ENCODE data around the gene CTCF. TPM values are rescaled to one million over a fixed set of nuclear protein-coding genes. Genes with fewer than 3 reads are reported as not detected.
A peak's percentile ranks its signal among the peaks of the same experiment; 100 is the strongest.

Gene CTCF
- total RNA-seq, 2 donors from 2014 or later, result 22.7 to 25.7 TPM

DNA sequence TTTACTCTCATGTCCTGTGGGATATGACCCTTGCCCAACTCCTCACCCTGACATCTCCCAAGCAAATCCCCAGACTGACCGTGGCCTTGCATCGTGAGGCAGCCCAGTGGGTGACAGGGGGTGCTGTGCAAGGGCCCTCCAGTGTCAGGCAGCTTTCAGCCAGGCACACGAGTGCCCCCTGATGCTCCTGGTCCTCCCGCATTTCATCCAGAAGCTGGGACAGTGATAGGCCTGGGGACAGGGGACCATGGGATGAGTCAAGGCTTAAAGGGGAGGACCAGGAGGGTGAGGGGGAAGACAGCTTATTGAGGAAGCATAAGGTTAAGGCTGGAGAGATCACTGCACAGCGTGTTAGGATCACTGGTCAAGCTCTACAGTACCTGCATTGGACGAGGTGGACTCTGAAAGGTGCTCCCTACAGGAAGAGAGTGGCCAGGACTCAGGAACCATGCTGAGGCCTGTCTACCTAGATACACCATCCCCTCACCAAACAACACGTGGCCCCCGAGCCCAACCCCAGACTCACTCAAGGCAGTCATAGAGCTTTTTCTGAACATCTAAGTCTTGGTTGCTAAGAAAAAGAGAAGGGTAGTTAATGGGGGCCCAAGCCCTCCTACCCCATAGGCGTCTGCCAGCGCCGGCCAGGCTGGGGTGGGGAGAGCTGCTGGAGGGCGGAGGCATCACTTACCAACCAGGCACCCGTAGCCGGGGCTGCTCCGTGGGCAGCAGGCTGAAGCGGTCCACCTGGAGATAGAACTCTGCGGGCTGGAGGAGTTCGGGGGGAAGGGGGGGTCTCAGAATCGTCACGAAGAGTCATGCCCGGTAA lies 96.7 kb downstream of the CTCF start:
- DNase-seq (no peak), ATAC-seq (no peak)
- intact Hi-C loops (cut with DNase I), result loop anchor here in 1 of 2 donors (5.0 kb wide), 1 partner anchor 87 kb away; no protein-coding TSS in a partner anchor

DNA sequence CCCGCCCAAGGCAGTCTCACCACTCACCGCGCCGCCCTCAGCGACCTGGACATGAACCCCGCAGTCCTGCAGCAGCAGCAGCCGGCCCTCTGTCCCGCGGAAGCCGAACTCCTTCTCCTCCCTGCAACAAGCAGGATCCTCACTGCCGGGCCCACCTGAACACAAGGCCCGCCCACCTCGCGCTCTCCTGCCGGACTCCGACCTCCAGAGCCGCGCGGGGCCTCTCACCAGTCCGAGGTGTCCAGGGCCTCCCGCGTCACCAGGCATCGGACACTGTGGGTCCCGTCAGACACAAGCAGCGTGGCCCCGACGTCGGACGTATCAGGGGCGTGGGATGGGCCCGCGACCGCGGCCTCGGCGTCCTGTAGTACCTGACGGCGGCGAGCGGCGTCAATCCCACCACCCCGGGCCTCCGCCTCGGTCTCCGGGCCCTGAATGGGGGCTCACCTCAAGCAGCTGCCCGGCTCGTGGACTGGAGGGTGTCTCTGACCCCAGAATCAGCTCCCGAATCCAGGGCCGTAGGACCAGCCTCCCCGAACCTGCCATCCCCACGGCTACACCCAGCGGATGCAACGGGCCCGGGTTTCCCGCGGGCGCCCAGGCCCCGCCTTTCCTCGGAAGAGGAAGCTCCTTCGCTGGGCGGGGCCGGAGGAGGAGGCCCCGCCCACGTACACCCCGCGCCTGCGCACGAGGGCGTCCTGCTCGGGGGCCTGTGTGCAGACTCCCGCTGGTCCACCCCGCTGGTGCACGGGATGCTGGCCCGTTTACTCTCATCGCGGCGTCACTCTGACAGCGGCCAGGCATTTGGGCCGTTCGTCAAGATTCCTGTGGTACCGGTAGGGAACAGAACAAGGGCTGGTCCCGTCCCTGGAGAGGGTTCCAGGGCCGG lies 97.6 kb downstream of the CTCF start, which contains the start of gene ACD:
ACD (minus strand) TSS at position 586 of the 889 bp plus-strand sequence; CDS start at position 546, 40 bp downstream.
- peak; percentile 92 to 93 for ATAC-seq
- intact Hi-C loops (cut with DNase I), result loop anchor here in 1 of 2 donors (5.0 to 10.0 kb wide), 2 partner anchors 88 to 135 kb away; partner anchors contain the start of gene RIPOR1
- peak; percentile 91 for DNase-seq

DNA sequence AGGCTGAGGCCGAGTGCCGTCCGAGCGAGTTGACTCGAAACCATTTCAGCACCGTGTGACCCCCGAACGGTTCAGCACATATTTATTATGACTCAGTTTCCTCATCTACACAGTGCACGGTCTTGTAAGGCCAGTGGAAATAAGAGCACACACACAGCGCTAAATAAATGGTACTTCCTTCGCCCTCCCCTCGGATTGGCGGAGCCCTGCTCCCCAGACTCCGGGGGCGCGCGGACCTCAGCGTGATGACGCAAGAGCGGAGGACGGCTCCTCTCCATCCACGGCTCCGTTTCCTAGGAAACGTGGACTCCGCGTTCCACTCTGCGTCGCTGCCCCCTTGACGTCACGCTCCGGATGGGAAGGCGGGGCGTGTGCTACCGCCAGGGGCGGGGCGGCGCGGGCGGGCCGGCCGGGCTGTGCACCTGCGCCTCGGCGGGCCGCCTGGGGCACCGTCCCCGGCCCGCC lies 98.3 kb downstream of the CTCF start, which contains the start of gene PARD6A:
PARD6A (plus strand) TSS at position 397 of the 465 bp plus-strand sequence. CDS start 79 bp downstream, outside the sequence.
- peak; percentile 98 for DNase-seq

DNA sequence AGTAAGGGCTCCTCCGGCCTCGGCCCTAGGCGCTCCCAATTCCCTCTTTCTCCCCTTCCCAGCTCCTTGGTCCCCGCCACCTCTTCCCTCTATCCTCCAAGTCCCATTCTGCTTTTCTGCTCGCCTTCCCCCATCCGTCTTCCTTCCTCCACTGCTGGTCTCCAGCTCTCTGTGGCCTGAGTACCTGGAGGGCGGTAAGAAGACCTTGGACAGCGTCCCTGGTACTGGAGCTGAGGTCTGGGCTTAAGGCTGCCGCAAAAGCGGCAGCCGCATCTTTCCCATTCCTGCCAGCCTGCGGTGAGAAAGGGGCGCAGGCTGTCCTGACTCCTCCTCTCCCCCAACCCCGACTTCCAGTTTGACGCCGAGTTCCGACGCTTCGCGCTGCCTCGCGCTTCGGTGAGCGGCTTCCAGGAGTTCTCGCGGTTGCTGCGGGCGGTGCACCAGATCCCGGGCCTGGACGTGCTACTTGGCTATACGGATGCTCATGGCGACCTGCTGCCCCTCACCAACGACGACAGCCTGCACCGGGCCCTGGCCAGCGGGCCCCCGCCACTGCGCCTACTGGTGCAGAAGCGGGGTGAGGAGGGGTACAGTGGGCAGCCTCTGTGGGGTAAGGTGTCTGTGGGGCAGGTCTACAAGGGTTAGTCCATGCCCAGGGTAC lies 98.9 kb downstream of the CTCF start:
- ATAC-seq (no peak), DNase-seq (no peak)
- intact Hi-C loops (cut with DNase I), result loop anchor here in 1 of 2 donors (10.0 kb wide), 1 partner anchor 136 kb away; the partner anchor contains the start of gene RIPOR1

More for the DNA sequence above, 98.3 kb downstream of the CTCF start, which contains the start of gene PARD6A:
- ATAC-seq, result peak; percentile 92 to 94
- intact Hi-C loops (cut with DNase I), result loop anchor here in 1 of 2 donors (10.0 kb wide), 1 partner anchor 136 kb away; the partner anchor contains the start of gene RIPOR1

DNA sequence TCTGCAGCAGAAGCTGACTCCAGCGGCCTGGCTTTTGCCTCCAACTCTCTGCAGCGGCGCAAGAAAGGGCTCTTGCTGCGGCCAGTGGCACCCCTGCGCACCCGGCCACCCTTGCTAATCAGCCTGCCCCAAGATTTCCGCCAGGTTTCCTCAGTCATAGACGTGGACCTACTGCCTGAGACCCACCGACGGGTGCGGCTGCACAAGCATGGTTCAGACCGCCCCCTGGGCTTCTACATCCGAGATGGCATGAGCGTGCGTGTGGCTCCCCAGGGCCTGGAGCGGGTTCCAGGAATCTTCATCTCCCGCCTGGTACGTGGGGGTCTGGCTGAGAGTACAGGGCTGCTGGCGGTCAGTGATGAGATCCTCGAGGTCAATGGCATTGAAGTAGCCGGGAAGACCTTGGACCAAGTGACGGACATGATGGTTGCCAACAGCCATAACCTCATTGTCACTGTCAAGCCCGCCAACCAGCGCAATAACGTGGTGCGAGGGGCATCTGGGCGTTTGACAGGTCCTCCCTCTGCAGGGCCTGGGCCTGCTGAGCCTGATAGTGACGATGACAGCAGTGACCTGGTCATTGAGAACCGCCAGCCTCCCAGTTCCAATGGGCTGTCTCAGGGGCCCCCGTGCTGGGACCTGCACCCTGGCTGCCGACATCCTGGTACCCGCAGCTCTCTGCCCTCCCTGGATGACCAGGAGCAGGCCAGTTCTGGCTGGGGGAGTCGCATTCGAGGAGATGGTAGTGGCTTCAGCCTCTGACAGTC lies 99.7 kb downstream of the CTCF start:
- intact Hi-C loops (cut with DNase I), result loop anchor here in 1 of 2 donors (10.0 kb wide), 1 partner anchor 137 kb away; the partner anchor contains the start of gene RIPOR1
- ATAC-seq (no peak), DNase-seq (no peak)

DNA sequence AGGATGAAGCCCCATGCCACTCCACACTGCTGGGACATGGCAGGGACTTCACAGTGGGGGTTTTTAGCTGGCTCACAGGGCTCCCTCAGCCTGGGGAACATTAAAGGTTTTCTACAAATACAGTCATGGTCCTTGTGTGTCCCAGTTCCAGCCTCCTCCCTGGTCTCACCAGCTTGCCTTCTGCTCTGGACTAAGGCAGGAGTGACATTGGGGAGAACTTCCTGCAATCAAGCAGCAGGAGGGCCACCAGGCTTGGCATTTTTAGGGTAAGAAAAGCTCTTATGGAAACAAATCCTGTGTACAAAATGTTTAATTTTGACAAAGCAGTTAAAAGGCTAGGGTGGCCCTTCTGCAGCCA lies 100.3 kb downstream of the CTCF start:
- intact Hi-C loops (cut with DNase I), result loop anchor here in 1 of 2 donors (10.0 kb wide), 1 partner anchor 138 kb away; the partner anchor contains the start of gene RIPOR1
- no peak for ATAC-seq

DNA sequence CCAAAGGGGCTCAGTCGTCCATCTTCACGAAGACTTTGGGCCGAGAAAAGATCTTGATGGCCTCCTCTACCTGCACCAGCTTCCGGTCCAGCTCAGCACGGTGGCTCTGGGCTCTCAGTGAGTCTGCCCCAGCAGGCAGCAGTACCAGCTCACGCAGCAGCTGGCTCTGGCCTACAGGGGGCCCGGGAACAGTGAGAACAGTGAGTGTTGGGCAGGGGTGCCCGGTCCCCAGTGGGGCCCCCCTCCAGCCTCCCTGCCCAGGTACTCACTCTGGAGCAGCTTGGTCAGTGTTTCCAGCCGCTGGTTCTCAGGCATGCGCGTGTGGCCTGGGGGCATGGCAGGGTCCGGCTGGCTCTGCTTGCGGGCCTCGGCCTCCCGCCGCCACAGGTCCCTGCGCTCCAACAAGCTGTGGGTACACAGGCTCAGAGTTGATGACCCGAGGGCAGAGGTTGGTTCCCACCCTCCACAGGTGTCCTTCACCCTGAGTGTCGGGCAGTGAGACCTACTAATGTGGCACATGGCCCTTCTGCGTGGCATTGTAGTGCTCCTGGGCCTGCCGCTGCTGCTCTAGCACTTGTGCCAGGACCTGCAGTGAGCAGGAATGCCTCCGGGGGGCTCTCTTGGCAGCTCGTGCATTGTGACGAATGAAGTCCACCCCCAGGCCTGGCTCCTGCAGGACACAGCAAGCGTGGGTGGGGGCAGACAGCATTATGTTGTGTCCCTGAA lies 101.0 kb downstream of the CTCF start:
- no peak for DNase-seq
- ATAC-seq, result no peak
- intact Hi-C loops (cut with DNase I), result loop anchor here in 1 of 2 donors (10.0 kb wide), 1 partner anchor 139 kb away; the partner anchor contains the start of gene RIPOR1

More for the DNA sequence above, 100.3 kb downstream of the CTCF start:
- no peak for DNase-seq

DNA sequence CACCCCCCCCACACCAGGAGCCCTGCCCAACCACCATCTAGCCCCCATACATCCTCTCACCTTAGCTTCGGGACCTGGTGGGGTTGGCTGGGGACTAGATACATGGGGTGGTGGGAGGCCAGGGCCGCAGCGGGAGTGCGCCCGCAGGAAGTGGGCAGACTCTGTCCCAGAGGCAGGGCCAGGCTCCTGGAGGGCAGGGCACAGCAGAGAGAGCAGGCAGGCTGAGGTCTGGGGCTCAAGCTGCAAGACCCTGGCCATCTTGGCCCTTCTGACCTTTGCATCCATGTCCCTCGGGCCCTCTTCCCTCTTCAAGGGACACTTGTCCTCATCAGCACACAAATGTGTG lies 101.5 kb downstream of the CTCF start:
- no peak for DNase-seq
- intact Hi-C loops (cut with DNase I), result loop anchor here in 1 of 2 donors (10.0 kb wide), 1 partner anchor 139 kb away; the partner anchor contains the start of gene RIPOR1
- ATAC-seq, result no peak

DNA sequence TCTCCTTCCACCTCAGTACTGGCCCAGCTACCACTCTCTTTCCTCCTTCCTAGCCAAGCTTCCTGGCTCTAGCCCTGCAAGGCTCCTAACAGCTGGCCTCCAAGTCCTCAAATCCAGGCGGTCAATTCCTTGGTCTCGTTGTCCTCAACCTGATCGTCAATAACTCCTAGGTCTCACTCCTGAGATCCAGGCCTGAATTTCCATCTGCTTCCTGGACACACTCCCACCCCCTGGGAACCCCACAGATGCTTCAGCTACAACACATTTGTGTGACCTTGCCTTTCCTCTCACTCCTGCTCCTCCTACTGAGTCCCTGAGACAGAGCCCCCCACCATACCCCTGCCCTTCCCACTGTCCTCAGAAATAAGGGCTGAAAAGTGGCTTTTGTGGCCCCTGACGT lies 101.9 kb downstream of the CTCF start:
- DNase-seq, result no peak

DNA sequence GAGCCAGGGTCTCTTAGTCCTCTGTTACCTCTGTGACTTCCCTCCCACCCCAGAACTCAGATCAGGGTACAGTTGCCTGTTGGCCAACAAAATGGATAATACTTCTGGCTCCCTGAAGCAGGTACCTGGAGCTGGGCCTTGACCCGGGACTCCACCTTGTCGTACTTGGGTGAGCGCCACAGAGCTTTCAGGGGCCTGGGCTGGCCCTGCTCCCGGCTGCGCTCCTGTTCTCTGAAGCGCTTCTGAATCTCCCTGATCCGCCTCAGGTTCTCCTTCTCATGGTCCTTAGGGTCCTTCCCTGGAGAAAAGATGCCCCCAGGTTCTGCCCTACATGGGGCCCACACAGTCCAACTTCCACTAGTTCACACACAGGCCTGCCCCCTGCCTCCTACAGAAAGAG lies 102.5 kb downstream of the CTCF start:
- ATAC-seq (no peak), DNase-seq (no peak)
- intact Hi-C loops (cut with DNase I), result loop anchor here in 1 of 2 donors (10.0 kb wide), 1 partner anchor 140 kb away; the partner anchor contains the start of gene RIPOR1

More for the DNA sequence above, 101.9 kb downstream of the CTCF start:
- no peak for ATAC-seq
- intact Hi-C loops (cut with DNase I), result loop anchor here in 1 of 2 donors (10.0 kb wide), 1 partner anchor 139 kb away; the partner anchor contains the start of gene RIPOR1

DNA sequence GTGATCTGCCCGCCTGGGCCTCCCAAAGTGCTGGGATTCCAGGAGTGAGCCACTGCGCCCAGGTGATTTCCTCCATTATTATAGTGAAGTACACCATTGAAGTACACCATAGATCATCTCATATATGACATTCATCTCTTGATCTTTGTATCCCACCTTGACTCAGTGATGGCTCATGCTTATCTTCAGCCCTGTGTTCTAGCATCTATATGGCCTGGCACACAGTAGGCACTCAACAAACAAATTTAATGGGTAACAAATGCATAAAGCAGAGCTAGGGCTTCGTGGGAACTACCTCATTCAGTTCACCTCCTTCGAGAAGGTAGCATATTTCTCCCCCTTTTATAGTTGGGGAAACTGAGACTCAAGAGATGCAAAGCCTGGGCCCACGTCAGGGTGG lies 103.3 kb downstream of the CTCF start:
- DNase-seq (no peak), ATAC-seq (no peak)
- intact Hi-C loops (cut with DNase I), result loop anchor here in 1 of 2 donors (10.0 kb wide), 1 partner anchor 141 kb away; the partner anchor contains the start of gene RIPOR1

DNA sequence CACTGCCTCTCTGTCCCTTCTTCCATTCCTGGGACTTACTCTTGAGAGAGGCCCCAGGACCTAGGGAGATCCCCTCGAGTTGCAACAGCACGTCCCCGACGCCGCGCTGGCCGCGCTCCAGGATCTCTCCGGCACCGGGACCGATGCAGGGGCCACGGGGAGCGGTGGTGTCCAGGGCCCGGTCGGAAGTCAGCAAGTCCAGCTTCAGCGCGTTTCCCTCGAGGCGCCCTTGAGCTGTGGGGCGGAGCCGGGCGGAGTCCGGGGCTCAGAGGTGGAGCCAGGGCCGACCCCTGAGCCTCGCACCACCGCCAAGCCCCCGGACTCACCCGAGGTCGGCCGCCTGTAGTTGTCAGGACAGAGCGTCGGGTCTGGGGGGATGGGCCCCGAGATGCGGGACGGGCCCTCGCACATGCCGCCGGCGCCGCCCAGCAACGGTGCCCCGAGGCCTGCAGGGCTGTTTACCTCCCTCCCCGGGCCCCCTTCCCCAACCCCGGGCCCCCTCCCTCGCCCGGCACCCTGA lies 103.8 kb downstream of the CTCF start:
- ATAC-seq (peak; percentile 12 to 21), DNase-seq (no peak)
- intact Hi-C loops (cut with DNase I), result loop anchor here in 1 of 2 donors (10.0 kb wide), 1 partner anchor 141 kb away; the partner anchor contains the start of gene RIPOR1

DNA sequence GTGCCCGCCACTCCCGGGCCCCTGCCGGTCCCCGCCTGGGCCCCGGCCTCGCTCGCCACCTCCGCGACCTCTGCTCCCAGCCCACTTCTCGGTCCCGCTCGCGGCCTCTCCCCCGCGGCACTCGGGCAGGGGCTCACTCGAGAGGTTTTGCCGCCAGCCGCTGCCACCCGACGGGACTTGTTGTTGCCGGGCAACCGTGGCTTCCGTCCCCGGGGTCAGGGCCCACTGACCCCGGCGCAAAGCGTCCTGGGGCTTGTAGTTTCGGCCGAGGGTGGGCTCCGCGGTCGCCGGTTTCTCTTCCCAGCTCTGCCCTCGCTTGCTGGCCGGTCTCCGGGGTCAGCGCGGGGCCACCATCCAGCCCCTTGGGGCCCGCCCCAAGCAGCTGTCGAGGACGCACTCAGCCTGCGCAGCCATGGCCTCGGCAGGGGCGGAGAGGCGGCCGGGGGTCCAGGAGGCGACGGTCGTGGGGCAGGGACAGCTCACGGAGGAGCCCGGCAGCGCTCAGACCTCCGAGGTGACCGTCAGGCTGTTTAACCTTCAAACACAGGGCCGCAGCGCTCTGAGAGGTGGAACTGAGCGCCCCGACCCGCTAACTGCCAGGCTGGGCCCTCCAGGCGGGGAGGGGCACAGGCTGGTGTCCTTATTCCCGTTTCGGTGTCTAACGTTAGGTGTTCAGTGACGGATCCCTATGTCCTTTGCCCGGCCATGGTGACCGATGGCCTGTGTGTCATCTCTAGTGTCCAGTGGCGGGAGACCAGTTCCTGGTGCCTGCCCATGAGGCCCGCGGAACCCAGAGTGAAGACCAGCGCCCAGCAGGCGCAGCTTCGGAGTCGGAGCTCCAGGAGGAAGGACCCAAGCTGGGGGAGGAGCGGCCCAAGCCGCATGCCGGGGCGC lies 104.5 kb downstream of the CTCF start, which contains the start of the genes C16orf86 and ENKD1:
C16orf86 (plus strand) TSS at position 256 of the 894 bp plus-strand sequence; CDS start at position 413, 157 bp downstream.
ENKD1 (minus strand) TSS at position 192 of the 894 bp plus-strand sequence. CDS start 308 bp downstream, outside the sequence.
- peak; percentile 80 to 85 for ATAC-seq
- intact Hi-C loops (cut with DNase I), result loop anchor here in 1 of 2 donors (10.0 kb wide), 1 partner anchor 142 kb away; the partner anchor contains the start of gene RIPOR1
- DNase-seq, result peak; percentile 90

DNA sequence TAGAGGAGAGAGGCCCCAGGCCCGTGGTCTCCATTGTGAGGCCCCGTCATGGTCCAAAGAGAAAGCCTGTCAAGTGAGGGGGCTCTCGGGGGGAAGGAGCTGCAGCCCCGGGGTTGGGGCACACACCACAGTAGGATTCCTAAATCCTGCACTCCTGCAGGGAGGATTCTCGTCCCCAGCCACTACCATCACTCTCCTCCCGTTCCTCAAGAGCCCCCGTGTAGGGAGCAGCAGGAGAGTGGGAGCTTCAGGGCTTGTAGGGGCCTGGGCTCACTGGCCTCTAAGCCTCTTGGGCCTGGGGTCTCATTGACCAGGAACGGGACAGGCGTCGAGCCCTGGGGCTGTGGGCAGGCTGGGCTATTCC lies 105.1 kb downstream of the CTCF start:
- intact Hi-C loops (cut with DNase I), result loop anchor here in 1 of 2 donors (10.0 kb wide), 1 partner anchor 143 kb away; the partner anchor contains the start of gene RIPOR1
- peak; percentile 27 for DNase-seq

More for the DNA sequence above, 105.1 kb downstream of the CTCF start:
- no peak for ATAC-seq
